ENCODE data around the gene GPLD1. TPM values are rescaled to one million over a fixed set of nuclear protein-coding genes. Genes with fewer than 3 reads are reported as not detected.
A peak's percentile ranks its signal among the peaks of the same experiment; 100 is the strongest.

Gene GPLD1
- total RNA-seq, 2 experiments from 2014 or later = 0.59 to 0.66 TPM

DNA sequence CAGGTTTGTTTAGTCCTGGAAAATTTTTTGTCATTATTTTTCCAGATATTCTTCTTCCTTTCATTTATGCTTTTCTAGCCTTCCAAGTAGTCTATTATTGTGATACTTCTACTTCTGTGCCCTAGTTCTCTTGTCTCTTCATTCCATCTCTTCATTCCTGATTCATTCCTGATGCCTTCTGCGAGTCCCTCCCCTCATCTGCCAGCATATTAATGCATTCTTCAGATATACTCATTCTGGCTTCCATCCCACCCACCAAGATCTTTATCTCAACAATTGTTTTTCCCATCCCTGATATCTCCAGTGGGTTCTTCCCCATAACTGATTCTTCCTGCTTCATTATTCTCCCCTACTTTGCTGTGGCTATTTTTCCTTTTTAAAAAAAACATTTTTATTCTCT lies 40.6 kb upstream of the GPLD1 start:
- Mint-ChIP-seq H3K27me3 (no peaks in the 10 kb centered on the region), H3K4me1 (ENCODE audit: low read depth) (peaks cover 14% of the 10 kb centered on the region), H3K27ac (no peak overlapping the region), H3K36me3 (ENCODE audit: low read depth) (peaks cover 53% of the 10 kb centered on the region), H3K9me3 (no peaks in the 10 kb centered on the region), H3K4me3 (no peak overlapping the region)
- TF ChIP-seq, protein P1, sequence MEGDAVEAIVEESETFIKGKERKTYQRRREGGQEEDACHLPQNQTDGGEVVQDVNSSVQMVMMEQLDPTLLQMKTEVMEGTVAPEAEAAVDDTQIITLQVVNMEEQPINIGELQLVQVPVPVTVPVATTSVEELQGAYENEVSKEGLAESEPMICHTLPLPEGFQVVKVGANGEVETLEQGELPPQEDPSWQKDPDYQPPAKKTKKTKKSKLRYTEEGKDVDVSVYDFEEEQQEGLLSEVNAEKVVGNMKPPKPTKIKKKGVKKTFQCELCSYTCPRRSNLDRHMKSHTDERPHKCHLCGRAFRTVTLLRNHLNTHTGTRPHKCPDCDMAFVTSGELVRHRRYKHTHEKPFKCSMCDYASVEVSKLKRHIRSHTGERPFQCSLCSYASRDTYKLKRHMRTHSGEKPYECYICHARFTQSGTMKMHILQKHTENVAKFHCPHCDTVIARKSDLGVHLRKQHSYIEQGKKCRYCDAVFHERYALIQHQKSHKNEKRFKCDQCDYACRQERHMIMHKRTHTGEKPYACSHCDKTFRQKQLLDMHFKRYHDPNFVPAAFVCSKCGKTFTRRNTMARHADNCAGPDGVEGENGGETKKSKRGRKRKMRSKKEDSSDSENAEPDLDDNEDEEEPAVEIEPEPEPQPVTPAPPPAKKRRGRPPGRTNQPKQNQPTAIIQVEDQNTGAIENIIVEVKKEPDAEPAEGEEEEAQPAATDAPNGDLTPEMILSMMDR (IDR thresholded peaks at IDR 0.05) = no peak
- POLR2A ChIA-PET = no interaction called here
- no peak for ATAC-seq (ENCODE audit: poor library complexity)
- no peak for DNase-seq
- Histone ChIP-seq H3K27ac (ENCODE audit: low read depth in 1 of 2, low read length in 2 of 2) (no peak overlapping the region), H3K36me3 (ENCODE audit: insufficient read depth, low read length) (peaks cover 19% of the 10 kb centered on the region), H3K4me3 (ENCODE audit: low read length) (no peak overlapping the region), H3K27me3 (ENCODE audit: control insufficient read depth in 1 of 2, insufficient read depth in 2 of 2, low read length in 2 of 2) (no peaks in the 10 kb centered on the region), H3K4me1 (ENCODE audit: insufficient read depth, low read length) (no peaks in the 10 kb centered on the region), H3K9me3 (ENCODE audit: control insufficient read depth in 1 of 2, insufficient read depth in 1 of 2, low read length in 2 of 2) (no peaks in the 10 kb centered on the region)
- intact Hi-C loops (cut with DNase I, micrococcal nuclease) = loop anchor here (5.0 to 10.0 kb wide), 2 partner anchors 237 to 245 kb away; no protein-coding TSS in a partner anchor
- CTCF ChIA-PET = no interaction called here

DNA sequence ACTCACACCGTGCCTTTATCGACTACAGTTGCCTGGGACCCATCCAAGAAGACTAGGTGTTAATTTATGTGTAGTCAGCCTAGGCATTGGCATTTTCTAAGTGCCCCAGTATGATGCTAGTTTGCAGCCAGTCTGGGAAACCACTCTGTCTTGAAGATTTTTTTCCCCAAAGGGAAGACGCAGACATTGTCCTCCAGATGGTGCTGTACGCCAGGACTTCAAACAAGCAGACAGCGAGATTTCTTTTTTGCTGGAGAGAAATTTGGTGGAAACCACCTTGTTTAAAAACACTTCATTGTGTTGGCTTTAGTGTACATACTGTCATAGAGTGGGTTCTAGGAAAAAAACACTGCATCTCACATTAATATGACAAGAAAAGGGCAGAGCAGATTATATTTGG lies 35.4 kb upstream of the GPLD1 start:
- TF ChIP-seq, protein P1 (IDR thresholded peaks at IDR 0.05) = peak; percentile 36
- H3K27me3 ChIP-seq (ENCODE audit: control insufficient read depth in 1 of 2, insufficient read depth in 2 of 2, low read length in 2 of 2) = no peaks in the 10 kb centered on the region
- Mint-ChIP-seq H3K36me3 (ENCODE audit: low read depth) (peaks cover 33% of the 10 kb centered on the region), H3K4me3 (no peak overlapping the region), H3K4me1 (ENCODE audit: low read depth) (peaks cover 14% of the 10 kb centered on the region), H3K27ac (no peak overlapping the region), H3K9me3 (no peaks in the 10 kb centered on the region), H3K27me3 (no peaks in the 10 kb centered on the region)
- ChIA-PET POLR2A (no interaction called here), CTCF (no interaction called here)
- intact Hi-C loops (cut with DNase I, micrococcal nuclease) = loop anchor here (2.0 to 10.0 kb wide), 3 partner anchors 56 to 242 kb away; no protein-coding TSS in a partner anchor
- no peaks in the 10 kb centered on the region for H3K9me3 ChIP-seq (ENCODE audit: control insufficient read depth in 1 of 2, insufficient read depth in 1 of 2, low read length in 2 of 2)
- no peak overlapping the region for H3K4me3 ChIP-seq (ENCODE audit: low read length)
- no peaks in the 10 kb centered on the region for H3K4me1 ChIP-seq (ENCODE audit: insufficient read depth, low read length)
- DNase-seq (peak in 4 of 14 experiments; percentile 4 to 51 (median 28)), ATAC-seq (ENCODE audit: poor library complexity) (no peak)
- peaks cover 6% of the 10 kb centered on the region for H3K36me3 ChIP-seq (ENCODE audit: insufficient read depth, low read length)
- H3K27ac ChIP-seq (ENCODE audit: low read depth in 1 of 2, low read length in 2 of 2) = no peak overlapping the region

DNA sequence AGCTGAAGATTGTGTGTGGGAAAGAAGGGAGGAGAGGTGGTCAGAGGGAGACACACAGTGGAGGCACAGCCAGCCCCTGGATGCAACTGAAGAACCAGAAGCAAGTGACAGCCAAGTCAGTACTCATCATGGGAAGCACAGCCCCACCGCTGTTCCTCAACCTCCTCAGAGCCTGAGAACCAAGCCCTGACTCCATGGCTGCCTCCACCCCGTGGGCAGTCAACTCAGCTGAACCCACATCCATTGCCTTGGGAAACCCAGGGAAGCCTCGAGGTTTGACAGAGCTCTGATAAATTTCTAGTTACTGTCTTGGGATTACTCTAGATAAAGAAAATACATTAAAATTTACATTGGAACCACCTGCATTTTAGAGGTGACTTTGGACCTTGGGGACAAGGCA lies 35.0 kb upstream of the GPLD1 start:
- Histone ChIP-seq H3K27me3 (ENCODE audit: control insufficient read depth in 1 of 2, insufficient read depth in 2 of 2, low read length in 2 of 2) (no peaks in the 10 kb centered on the region), H3K27ac (ENCODE audit: low read depth in 1 of 2, low read length in 2 of 2) (no peak overlapping the region), H3K9me3 (ENCODE audit: control insufficient read depth in 1 of 2, insufficient read depth in 1 of 2, low read length in 2 of 2) (no peaks in the 10 kb centered on the region), H3K36me3 (ENCODE audit: insufficient read depth, low read length) (peaks cover 6% of the 10 kb centered on the region), H3K4me3 (ENCODE audit: low read length) (no peak overlapping the region), H3K4me1 (ENCODE audit: insufficient read depth, low read length) (no peaks in the 10 kb centered on the region)
- DNase-seq (no peak), ATAC-seq (ENCODE audit: poor library complexity) (no peak)
- ChIA-PET CTCF (no interaction called here), POLR2A (no interaction called here)
- TF ChIP-seq, protein P1 (IDR thresholded peaks at IDR 0.05) = no peak
- H3K36me3 Mint-ChIP-seq (ENCODE audit: low read depth) = peaks cover 34% of the 10 kb centered on the region
- H3K27me3 Mint-ChIP-seq = no peaks in the 10 kb centered on the region
- peaks cover 14% of the 10 kb centered on the region for H3K4me1 Mint-ChIP-seq (ENCODE audit: low read depth)
- intact Hi-C loops (cut with DNase I, micrococcal nuclease) = loop anchor here (2.0 to 10.0 kb wide), 2 partner anchors 56 to 240 kb away; no protein-coding TSS in a partner anchor
- H3K4me3 Mint-ChIP-seq = no peak overlapping the region
- H3K27ac Mint-ChIP-seq = no peak overlapping the region
- no peaks in the 10 kb centered on the region for H3K9me3 Mint-ChIP-seq

All from CD4-positive, alpha-beta T cell (primary cell).